GM19099 (cell line): Measurements from ENCODE around the gene SNAPIN.

Source experiments
- POLR2A ChIP-seq: IDR thresholded peaks from 3 replicates; pipeline ENCODE4 v1.6.1; 2011; ENCODE audit warnings: low read depth; ENCODE audit not compliant: insufficient read length; ENCODE audit errors: extremely low read depth

SNAPIN gene

GRCh38 chr1:153649863-153650235, 8.7 kb upstream of the SNAPIN start:
- no peak for TF ChIP-seq POLR2A

- no peak for TF ChIP-seq POLR2A
Measured at GRCh38 chr1:153651771-153652170, 6.7 kb upstream of the SNAPIN start.

- no peak for TF ChIP-seq POLR2A
Measured at GRCh38 chr1:153652805-153653500, 5.5 kb upstream of the SNAPIN start.

- no peak for TF ChIP-seq POLR2A
Measured at GRCh38 chr1:153655333-153655732, 3.2 kb upstream of the SNAPIN start.

- no peak for TF ChIP-seq POLR2A
Measured at GRCh38 chr1:153659175-153659534, 652 bp downstream of the SNAPIN start.

GRCh38 chr1:153659656-153660055, 1.2 kb downstream of the SNAPIN start:
- TF ChIP-seq POLR2A: no peak

- no peak for TF ChIP-seq POLR2A
Measured at GRCh38 chr1:153661111-153661708, 2.7 kb downstream of the SNAPIN start.

GRCh38 chr1:153662269-153662668, 3.8 kb downstream of the SNAPIN start:
- peak; percentile 5 for TF ChIP-seq POLR2A

- no peak for TF ChIP-seq POLR2A
Measured at GRCh38 chr1:153663211-153663610, 4.7 kb downstream of the SNAPIN start.

- TF ChIP-seq POLR2A: no peak
Measured at GRCh38 chr1:153667439-153667838, 8.9 kb downstream of the SNAPIN start.

GRCh38 chr1:153669606-153670005, 11.1 kb downstream of the SNAPIN start:
- no peak for TF ChIP-seq POLR2A

- TF ChIP-seq POLR2A: no peak
Measured at GRCh38 chr1:153670257-153670858, 11.9 kb downstream of the SNAPIN start.

GRCh38 chr1:153670859-153671627, 12.5 kb downstream of the SNAPIN start, which contains the start of gene ILF2:
Gene ILF2 (minus strand): TSS chr1:153670993. CDS start chr1:153670922, 71 bp downstream.
- peak; percentile 90 for TF ChIP-seq POLR2A

- TF ChIP-seq POLR2A: no peak
Measured at GRCh38 chr1:153673511-153673910, 15.0 kb downstream of the SNAPIN start.

- TF ChIP-seq POLR2A: no peak
Measured at GRCh38 chr1:153677718-153678518, 19.4 kb downstream of the SNAPIN start.
